ENCODE results near the gene VAV1. TPM values are rescaled to one million over a fixed set of nuclear protein-coding genes. Genes with fewer than 3 reads are reported as not detected.
A peak's percentile ranks its signal among the peaks of the same experiment; 100 is the strongest.

The VAV1 gene, protein sequence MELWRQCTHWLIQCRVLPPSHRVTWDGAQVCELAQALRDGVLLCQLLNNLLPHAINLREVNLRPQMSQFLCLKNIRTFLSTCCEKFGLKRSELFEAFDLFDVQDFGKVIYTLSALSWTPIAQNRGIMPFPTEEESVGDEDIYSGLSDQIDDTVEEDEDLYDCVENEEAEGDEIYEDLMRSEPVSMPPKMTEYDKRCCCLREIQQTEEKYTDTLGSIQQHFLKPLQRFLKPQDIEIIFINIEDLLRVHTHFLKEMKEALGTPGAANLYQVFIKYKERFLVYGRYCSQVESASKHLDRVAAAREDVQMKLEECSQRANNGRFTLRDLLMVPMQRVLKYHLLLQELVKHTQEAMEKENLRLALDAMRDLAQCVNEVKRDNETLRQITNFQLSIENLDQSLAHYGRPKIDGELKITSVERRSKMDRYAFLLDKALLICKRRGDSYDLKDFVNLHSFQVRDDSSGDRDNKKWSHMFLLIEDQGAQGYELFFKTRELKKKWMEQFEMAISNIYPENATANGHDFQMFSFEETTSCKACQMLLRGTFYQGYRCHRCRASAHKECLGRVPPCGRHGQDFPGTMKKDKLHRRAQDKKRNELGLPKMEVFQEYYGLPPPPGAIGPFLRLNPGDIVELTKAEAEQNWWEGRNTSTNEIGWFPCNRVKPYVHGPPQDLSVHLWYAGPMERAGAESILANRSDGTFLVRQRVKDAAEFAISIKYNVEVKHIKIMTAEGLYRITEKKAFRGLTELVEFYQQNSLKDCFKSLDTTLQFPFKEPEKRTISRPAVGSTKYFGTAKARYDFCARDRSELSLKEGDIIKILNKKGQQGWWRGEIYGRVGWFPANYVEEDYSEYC
- 2.4 TPM for total RNA-seq
- polyA plus RNA-seq (ENCODE audit: insufficient read depth in 1 of 8, insufficient read length in 8 of 8, low replicate concordance in 1 of 8): 1 to 10 TPM; 1.6 to 3.7 (median 2.3) TPM
- long read RNA-seq, donor 1: 0 reads
- long read RNA-seq, donor 2: 0 reads
- long read RNA-seq, donor 3: 0 reads
- long read RNA-seq, donor 4: 0 reads
- long read RNA-seq, donor 5: 0 reads
- long read RNA-seq, donor 6: 0 reads
- long read RNA-seq, donor 7: 0 reads
- long read RNA-seq, donor 8: 0 reads
- long read RNA-seq, donor 9: 0 reads
- long read RNA-seq, donor 10: 0 reads
- long read RNA-seq, donor 11: 0 reads

DNA sequence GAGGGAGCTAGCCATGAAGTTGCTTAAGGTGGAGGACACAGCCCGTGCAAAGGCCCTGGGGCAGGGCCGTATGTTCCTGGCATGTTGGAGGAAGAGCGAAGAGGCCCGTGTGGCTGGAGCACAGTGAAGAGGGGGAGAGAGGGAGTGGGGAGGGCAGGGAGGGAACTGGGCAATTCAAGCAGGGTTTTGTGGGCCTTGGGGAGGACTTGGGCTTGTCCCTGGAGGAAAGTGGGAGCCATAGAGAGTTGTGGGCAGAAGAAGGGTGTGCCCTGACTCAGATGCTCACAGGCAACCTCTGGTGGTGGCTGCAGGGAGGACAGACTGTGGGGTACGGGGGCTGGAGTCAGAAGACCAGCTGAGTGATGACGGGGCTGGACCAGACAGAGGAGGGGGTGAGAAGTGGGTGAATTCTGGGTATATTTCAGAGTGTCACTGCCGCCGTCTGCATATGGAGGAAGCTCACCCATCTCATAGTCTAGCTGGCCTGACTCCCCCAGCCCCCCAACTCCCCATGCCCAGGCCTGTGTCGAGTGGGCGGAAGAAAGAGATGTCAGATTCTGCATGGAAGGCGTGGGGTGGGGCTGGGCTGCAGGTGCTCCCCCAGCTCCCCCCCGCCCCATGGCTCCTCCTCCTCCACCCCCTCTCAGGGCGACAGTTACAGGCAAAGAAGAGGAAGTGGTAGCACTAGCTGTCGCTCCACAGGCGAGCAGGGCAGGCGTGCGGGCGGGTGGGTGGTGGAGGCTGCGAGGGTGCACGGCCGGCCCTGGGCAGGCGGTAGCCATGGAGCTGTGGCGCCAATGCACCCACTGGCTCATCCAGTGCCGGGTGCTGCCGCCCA lies at the start of gene VAV1:
TSS of gene VAV1 (plus strand) at position 681 of the 838 bp plus-strand sequence. CDS start at position 781, 100 bp downstream.
- no peak for DNase-seq
- WGBS (ENCODE audit: insufficient coverage): 45% methylated on average over 18 of the region's 25 CpGs
- H3K9me3 ChIP-seq (replicated peaks; ENCODE audit: control insufficient read depth, low read depth, low read length): no peaks in the 10 kb centered on the region
- no peak within 1 kb of the TSS for H3K27ac ChIP-seq (ENCODE audit: low read length)
- no peaks in the 10 kb centered on the region for H3K36me3 ChIP-seq (ENCODE audit: control insufficient read depth, insufficient read depth, low read length)
- H3K4me1 ChIP-seq (ENCODE audit: control insufficient read depth, insufficient read depth, low read length): peaks cover 3% of the 10 kb centered on the region
- H3K27me3 ChIP-seq (ENCODE audit: control insufficient read depth, insufficient read depth, low read length): peaks cover 11% of the 10 kb centered on the region
- peak within 1 kb of the TSS; percentile 39 for H3K4me3 ChIP-seq (ENCODE audit: low read length)

DNA sequence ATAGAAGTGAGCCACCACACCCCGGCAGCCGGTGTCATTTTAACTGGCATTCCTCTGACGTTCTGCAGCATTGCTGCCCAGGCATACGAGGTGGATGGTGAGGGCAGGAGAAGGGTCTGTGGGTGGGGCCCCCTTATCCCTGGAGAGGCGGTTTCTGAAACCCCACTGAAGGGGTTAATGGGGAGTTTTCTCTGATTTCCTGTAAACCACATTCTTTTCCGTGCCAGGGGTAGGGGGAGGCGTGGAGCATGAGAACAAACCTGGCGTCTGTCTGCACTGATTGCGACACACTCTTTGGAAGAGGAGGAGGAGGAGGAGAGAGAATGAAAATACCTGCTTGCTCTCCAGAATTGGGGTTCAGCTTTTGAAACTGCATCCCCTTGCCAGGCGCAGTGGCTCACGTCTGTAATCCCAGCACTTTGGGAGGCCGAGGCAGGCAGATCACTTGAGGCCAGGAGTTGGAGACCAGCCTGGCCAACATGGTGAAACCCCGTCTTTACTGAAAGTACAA lies 49.3 kb upstream of the VAV1 start:
- no peaks in the 10 kb centered on the region for H3K27me3 ChIP-seq (ENCODE audit: control insufficient read depth, insufficient read depth, low read length)
- no peak overlapping the region for H3K27ac ChIP-seq (ENCODE audit: low read length)
- 16% methylated on average over 11 of the region's 13 CpGs for WGBS (ENCODE audit: insufficient coverage)
- H3K9me3 ChIP-seq (replicated peaks; ENCODE audit: control insufficient read depth, low read depth, low read length): no peaks in the 10 kb centered on the region
- H3K4me1 ChIP-seq (ENCODE audit: control insufficient read depth, insufficient read depth, low read length): peaks cover 10% of the 10 kb centered on the region
- peak; percentile 57 for DNase-seq
- no peak overlapping the region for H3K4me3 ChIP-seq (ENCODE audit: low read length)
- no peaks in the 10 kb centered on the region for H3K36me3 ChIP-seq (ENCODE audit: control insufficient read depth, insufficient read depth, low read length)

DNA sequence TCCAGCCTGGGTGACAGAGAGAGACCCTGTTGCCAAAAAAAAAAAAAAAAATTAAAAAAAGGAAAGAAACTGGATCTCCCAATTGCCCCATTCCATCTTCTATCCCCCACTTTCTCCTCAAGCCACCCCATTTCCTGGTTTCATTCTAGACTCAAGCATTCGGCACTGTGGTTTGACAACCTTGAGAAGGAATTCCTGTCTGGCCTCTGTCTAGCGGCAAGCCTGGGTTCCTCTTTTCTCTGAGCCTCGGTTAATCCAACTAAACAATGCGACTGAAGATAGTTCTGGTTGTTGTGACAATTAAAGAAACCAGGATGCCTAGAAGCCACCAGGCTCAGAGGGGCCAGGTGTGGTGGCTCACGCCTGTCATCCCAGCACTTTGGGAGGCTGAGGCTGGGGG lies 48.8 kb upstream of the VAV1 start:
- no peaks in the 10 kb centered on the region for H3K36me3 ChIP-seq (ENCODE audit: control insufficient read depth, insufficient read depth, low read length)
- no peak overlapping the region for H3K4me3 ChIP-seq (ENCODE audit: low read length)
- DNase-seq: no peak
- no peaks in the 10 kb centered on the region for H3K9me3 ChIP-seq (replicated peaks; ENCODE audit: control insufficient read depth, low read depth, low read length)
- H3K27me3 ChIP-seq (ENCODE audit: control insufficient read depth, insufficient read depth, low read length): no peaks in the 10 kb centered on the region
- peaks cover 10% of the 10 kb centered on the region for H3K4me1 ChIP-seq (ENCODE audit: control insufficient read depth, insufficient read depth, low read length)
- 92% methylated on average over 2 of the region's 5 CpGs for WGBS (ENCODE audit: insufficient coverage)
- no peak overlapping the region for H3K27ac ChIP-seq (ENCODE audit: low read length)

DNA sequence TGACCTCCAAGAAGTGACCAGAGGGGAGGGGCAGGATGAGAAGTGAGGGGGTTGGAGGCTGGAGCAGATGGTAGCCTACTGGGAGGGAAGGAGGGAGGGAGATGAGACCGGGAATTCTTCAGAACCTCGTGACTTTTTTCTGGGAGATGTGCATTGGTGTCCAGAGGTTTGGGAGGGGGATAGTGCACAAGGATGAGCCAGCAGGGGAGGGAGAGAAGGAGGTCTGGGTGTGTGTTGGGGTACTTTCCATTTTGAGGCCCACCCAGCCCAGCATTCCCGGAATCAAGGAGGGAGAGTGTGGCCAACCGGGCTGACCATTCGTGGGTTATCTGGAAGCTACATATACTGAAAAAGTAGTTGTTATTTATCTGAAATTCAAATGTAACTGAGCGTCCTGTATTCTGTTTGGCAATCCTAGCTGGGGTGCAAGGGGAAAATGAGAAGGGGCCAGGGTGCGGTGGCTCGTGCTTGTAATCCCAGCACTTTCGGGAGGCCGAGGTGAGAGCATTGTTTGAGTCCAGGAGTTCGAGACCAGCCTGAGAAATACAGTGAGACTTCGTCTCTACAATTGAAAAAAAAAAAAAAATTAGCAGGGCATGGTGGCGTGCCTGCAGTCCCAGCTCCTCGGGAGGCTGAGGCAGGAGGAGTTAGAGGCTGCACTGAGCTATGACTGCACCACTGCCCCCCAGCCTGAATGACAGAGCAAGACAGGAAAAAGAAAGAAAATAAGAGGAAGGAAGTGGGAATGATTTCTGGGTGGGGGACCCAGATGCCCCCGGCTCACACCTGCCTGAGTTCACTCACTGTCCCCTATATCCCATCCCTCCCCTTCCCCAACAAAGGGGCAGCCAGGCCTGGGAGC lies 47.6 kb upstream of the VAV1 start:
- DNase-seq: no peak
- Histone ChIP-seq H3K27me3 (ENCODE audit: control insufficient read depth, insufficient read depth, low read length) (no peaks in the 10 kb centered on the region), H3K9me3 (replicated peaks; ENCODE audit: control insufficient read depth, low read depth, low read length) (no peaks in the 10 kb centered on the region), H3K4me1 (ENCODE audit: control insufficient read depth, insufficient read depth, low read length) (peaks cover 10% of the 10 kb centered on the region), H3K36me3 (ENCODE audit: control insufficient read depth, insufficient read depth, low read length) (no peaks in the 10 kb centered on the region), H3K27ac (ENCODE audit: low read length) (no peak overlapping the region), H3K4me3 (ENCODE audit: low read length) (no peak overlapping the region)
- 59% methylated on average over 14 of the region's 15 CpGs for WGBS (ENCODE audit: insufficient coverage)

DNA sequence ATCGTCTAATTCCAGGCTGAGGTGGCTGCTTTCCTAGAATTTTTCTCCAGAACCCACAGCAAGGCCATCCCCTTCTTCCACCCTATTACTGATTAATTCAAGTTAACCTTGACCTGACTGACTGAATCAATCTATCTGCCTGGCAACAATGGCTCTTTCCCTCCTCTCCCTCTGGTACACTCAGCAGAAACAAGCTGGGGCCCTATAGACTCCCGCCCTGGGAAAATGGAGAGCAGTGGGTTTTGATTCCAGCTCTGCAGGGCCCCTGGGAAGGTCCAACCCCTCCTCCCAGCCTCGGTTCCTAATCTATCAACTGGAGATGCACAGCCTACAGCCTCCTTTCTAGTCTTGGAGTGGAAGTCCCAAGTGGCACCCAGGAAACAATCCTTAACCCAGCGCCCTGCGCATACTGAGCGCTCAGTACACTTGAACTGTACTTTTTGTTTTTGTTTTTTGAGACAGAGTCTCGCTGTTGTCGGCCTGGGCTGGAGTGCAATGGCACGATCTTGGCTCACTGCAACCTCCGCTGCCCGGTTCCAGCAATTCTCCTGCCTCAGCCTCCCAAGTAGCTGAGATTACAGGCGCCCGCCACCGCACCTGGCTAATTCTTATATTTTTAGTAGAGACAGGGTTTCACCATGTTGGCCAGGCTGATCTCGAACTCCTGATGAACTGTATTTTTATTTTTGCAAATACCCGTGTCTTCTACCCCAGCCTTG lies 46.8 kb upstream of the VAV1 start:
- no peaks in the 10 kb centered on the region for H3K36me3 ChIP-seq (ENCODE audit: control insufficient read depth, insufficient read depth, low read length)
- H3K4me1 ChIP-seq (ENCODE audit: control insufficient read depth, insufficient read depth, low read length): peaks cover 7% of the 10 kb centered on the region
- DNase-seq: no peak
- no peak overlapping the region for H3K4me3 ChIP-seq (ENCODE audit: low read length)
- H3K27me3 ChIP-seq (ENCODE audit: control insufficient read depth, insufficient read depth, low read length): no peaks in the 10 kb centered on the region
- 90% methylated on average over 11 of the region's 16 CpGs for WGBS (ENCODE audit: insufficient coverage)
- H3K27ac ChIP-seq (ENCODE audit: low read length): no peak overlapping the region
- no peaks in the 10 kb centered on the region for H3K9me3 ChIP-seq (replicated peaks; ENCODE audit: control insufficient read depth, low read depth, low read length)

DNA sequence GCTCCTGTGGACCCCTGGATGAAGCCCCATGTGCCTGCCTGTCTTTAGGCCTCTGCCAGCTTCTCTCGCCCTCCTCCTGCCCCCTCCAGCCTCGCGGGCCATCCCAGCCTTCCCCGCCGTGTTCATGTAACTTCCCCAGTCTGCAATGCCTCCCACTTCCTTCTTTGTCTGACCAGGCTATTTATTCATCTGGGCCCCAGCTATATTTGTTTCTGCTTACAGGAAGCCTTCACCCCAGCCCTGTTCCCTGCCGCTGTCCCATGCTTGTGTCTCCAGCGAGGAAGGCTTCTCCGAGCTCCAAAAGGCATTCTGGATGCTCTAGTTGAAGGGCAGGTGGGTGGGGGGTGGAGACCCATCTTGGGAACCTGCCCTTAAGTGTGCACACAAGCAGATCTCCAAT lies 44.2 kb upstream of the VAV1 start:
- Histone ChIP-seq H3K27me3 (ENCODE audit: control insufficient read depth, insufficient read depth, low read length) (no peaks in the 10 kb centered on the region), H3K4me1 (ENCODE audit: control insufficient read depth, insufficient read depth, low read length) (peaks cover under 1% of the 10 kb centered on the region), H3K4me3 (ENCODE audit: low read length) (no peak overlapping the region), H3K36me3 (ENCODE audit: control insufficient read depth, insufficient read depth, low read length) (peaks cover 23% of the 10 kb centered on the region), H3K27ac (ENCODE audit: low read length) (no peak overlapping the region), H3K9me3 (replicated peaks; ENCODE audit: control insufficient read depth, low read depth, low read length) (no peaks in the 10 kb centered on the region)
- DNase-seq: peak; percentile 62
- WGBS (ENCODE audit: insufficient coverage): 50% methylated on average over 8 of the region's 8 CpGs

DNA sequence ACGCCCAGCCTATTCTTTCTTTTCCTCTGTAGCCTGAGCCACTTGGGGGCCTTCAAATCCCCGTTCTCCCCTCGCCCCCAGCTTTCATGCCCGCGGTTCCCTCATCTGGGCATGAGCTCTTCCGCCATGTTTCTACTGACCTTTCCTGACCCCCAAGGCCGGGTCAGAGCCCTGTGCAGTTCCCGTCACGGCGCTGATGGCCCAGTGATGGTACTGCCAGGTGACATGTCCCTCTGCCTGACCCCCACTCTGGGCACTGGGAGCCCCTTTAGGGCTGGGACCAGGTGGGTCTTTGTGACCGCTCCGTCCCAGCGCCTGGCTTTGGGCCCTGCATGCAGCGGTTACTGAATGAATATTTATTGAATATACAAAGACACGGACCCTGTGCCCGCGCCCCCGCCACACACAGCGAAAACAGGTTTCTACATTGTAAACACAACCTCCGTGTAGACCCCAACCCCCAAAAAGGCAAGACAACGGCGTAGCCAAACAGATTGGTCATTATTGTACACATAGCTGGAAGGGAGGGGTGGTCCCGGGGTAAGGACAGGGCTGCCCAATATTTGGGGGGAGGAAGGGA lies 42.8 kb upstream of the VAV1 start:
- no peak overlapping the region for H3K27ac ChIP-seq (ENCODE audit: low read length)
- no peaks in the 10 kb centered on the region for H3K27me3 ChIP-seq (ENCODE audit: control insufficient read depth, insufficient read depth, low read length)
- peaks cover 28% of the 10 kb centered on the region for H3K36me3 ChIP-seq (ENCODE audit: control insufficient read depth, insufficient read depth, low read length)
- no peaks in the 10 kb centered on the region for H3K9me3 ChIP-seq (replicated peaks; ENCODE audit: control insufficient read depth, low read depth, low read length)
- WGBS (ENCODE audit: insufficient coverage): 81% methylated on average over 10 of the region's 23 CpGs
- DNase-seq: no peak
- H3K4me3 ChIP-seq (ENCODE audit: low read length): no peak overlapping the region
- peaks cover 2% of the 10 kb centered on the region for H3K4me1 ChIP-seq (ENCODE audit: control insufficient read depth, insufficient read depth, low read length)

DNA sequence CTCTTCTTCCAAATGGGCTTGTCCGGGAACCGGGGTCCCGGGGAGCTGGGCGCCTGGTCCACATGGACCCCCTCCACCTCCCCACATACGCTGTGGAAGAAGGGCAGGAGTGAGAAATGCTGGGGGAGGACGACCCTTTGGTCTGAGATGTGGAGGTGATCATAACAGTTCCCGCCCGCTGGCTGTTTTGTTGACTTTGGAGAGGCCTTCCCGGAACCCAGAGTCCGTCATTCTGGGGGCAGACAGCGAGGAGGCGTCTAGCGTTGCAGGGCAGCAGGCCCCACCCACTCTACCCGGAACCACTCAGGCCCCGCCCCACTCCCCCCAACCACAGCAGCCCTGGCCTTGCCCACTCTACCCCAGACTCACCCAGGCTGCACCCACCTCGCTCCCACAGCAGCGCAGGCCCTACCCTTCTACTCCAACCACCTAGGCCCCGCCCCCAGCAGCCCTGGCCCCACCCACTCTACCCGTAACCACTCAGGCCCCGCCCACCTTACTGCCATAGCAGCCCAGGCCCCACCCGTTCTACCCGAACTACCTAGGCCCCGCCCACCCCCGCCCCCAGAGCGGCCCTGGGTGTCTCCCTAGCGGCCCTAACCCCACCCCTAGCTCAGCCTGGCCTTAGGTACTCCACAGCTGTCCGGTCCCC lies 42.2 kb upstream of the VAV1 start:
- 34% methylated on average over 14 of the region's 27 CpGs for WGBS (ENCODE audit: insufficient coverage)

More for the DNA sequence above, 42.2 kb upstream of the VAV1 start:
- no peaks in the 10 kb centered on the region for H3K27me3 ChIP-seq (ENCODE audit: control insufficient read depth, insufficient read depth, low read length)
- peaks cover 28% of the 10 kb centered on the region for H3K36me3 ChIP-seq (ENCODE audit: control insufficient read depth, insufficient read depth, low read length)
- H3K27ac ChIP-seq (ENCODE audit: low read length): no peak overlapping the region
- peaks cover 2% of the 10 kb centered on the region for H3K4me1 ChIP-seq (ENCODE audit: control insufficient read depth, insufficient read depth, low read length)
- no peak for DNase-seq
- H3K4me3 ChIP-seq (ENCODE audit: low read length): no peak overlapping the region
- H3K9me3 ChIP-seq (replicated peaks; ENCODE audit: control insufficient read depth, low read depth, low read length): no peaks in the 10 kb centered on the region
